Epithelial cell of umbilical artery (primary cell): ENCODE data around the gene RXYLT1. TPM values are rescaled to one million over a fixed set of nuclear protein-coding genes. Genes with fewer than 3 reads are reported as not detected.

Experiments used
- total RNA-seq: library from RNA; depleted of rRNA; stranded (reverse); fragments of >200 nt; gene quantifications from 2 replicates; pipeline ENCODE4 v1.2.3, GENCODE V29; 2014

RXYLT1 gene
- 14.9 and 17.3 TPM in 2 replicates for total RNA-seq

GRCh38 chr12:63779498-63780481 lies at the start of gene RXYLT1:
RXYLT1 (plus strand) TSS chr12:63779909; CDS start chr12:63779961, 52 bp downstream.

GRCh38 chr12:63844391-63845341 lies 65.0 kb downstream of the RXYLT1 start, which contains the start of gene SRGAP1:
SRGAP1 (plus strand) TSS chr12:63844700; CDS start chr12:63844817, 117 bp downstream.

Other genes starting within 250 kb of the RXYLT1 start
- gene DPY19L2, start 111.4 kb upstream of the RXYLT1 start, total RNA-seq = 1.9 and 6.7 TPM in 2 replicates
- gene SRGAP1, start 64.8 kb downstream of the RXYLT1 start, total RNA-seq = 1.3 and 4.0 TPM in 2 replicates